HL-60 (cell line): ENCODE measurements around the gene EXOC4.

Experiments
- GABPA ChIP-seq: IDR thresholded peaks from 2 replicates; pipeline ENCODE4 v1.6.1; 2012; ENCODE audit warnings: low read depth
- POLR2AphosphoS5 ChIP-seq: IDR thresholded peaks from 2 replicates; pipeline ENCODE4 v1.6.1; 2012; ENCODE audit warnings: low read depth
- SPI1 ChIP-seq: IDR thresholded peaks from 2 replicates; pipeline ENCODE4 v1.6.1; 2012; ENCODE audit warnings: low read depth, mild to moderate bottlenecking, borderline replicate concordance
- TF ChIP-seq, protein P1 (sequence below): IDR thresholded peaks from one replicate; pipeline ENCODE4 v1.5.1; 2011; ENCODE audit warnings: low read length, control low read depth, inconsistent platforms; ENCODE audit not compliant: insufficient read depth
- TF ChIP-seq, protein P2 (sequence below): IDR thresholded peaks from 2 replicates; pipeline ENCODE4 v1.6.1; 2012; ENCODE audit warnings: low read depth; ENCODE audit not compliant: insufficient replicate concordance

GRCh38 chr7:134016942-134017303, 764.0 kb downstream of the EXOC4 start:
- TF ChIP-seq, protein P1, sequence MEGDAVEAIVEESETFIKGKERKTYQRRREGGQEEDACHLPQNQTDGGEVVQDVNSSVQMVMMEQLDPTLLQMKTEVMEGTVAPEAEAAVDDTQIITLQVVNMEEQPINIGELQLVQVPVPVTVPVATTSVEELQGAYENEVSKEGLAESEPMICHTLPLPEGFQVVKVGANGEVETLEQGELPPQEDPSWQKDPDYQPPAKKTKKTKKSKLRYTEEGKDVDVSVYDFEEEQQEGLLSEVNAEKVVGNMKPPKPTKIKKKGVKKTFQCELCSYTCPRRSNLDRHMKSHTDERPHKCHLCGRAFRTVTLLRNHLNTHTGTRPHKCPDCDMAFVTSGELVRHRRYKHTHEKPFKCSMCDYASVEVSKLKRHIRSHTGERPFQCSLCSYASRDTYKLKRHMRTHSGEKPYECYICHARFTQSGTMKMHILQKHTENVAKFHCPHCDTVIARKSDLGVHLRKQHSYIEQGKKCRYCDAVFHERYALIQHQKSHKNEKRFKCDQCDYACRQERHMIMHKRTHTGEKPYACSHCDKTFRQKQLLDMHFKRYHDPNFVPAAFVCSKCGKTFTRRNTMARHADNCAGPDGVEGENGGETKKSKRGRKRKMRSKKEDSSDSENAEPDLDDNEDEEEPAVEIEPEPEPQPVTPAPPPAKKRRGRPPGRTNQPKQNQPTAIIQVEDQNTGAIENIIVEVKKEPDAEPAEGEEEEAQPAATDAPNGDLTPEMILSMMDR = no peak
- TF ChIP-seq, protein P2, sequence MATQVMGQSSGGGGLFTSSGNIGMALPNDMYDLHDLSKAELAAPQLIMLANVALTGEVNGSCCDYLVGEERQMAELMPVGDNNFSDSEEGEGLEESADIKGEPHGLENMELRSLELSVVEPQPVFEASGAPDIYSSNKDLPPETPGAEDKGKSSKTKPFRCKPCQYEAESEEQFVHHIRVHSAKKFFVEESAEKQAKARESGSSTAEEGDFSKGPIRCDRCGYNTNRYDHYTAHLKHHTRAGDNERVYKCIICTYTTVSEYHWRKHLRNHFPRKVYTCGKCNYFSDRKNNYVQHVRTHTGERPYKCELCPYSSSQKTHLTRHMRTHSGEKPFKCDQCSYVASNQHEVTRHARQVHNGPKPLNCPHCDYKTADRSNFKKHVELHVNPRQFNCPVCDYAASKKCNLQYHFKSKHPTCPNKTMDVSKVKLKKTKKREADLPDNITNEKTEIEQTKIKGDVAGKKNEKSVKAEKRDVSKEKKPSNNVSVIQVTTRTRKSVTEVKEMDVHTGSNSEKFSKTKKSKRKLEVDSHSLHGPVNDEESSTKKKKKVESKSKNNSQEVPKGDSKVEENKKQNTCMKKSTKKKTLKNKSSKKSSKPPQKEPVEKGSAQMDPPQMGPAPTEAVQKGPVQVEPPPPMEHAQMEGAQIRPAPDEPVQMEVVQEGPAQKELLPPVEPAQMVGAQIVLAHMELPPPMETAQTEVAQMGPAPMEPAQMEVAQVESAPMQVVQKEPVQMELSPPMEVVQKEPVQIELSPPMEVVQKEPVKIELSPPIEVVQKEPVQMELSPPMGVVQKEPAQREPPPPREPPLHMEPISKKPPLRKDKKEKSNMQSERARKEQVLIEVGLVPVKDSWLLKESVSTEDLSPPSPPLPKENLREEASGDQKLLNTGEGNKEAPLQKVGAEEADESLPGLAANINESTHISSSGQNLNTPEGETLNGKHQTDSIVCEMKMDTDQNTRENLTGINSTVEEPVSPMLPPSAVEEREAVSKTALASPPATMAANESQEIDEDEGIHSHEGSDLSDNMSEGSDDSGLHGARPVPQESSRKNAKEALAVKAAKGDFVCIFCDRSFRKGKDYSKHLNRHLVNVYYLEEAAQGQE = no peak
- TF ChIP-seq POLR2AphosphoS5 (no peak), SPI1 (no peak), GABPA (no peak)
